ENCODE measurements around the gene TSR3. TPM values are rescaled to one million over a fixed set of nuclear protein-coding genes. Genes with fewer than 3 reads are reported as not detected.

TSR3 gene
- polyA plus RNA-seq, 1 of the 3 experiments (the other 2 are of a cell fraction) = 87.3 TPM

DNA sequence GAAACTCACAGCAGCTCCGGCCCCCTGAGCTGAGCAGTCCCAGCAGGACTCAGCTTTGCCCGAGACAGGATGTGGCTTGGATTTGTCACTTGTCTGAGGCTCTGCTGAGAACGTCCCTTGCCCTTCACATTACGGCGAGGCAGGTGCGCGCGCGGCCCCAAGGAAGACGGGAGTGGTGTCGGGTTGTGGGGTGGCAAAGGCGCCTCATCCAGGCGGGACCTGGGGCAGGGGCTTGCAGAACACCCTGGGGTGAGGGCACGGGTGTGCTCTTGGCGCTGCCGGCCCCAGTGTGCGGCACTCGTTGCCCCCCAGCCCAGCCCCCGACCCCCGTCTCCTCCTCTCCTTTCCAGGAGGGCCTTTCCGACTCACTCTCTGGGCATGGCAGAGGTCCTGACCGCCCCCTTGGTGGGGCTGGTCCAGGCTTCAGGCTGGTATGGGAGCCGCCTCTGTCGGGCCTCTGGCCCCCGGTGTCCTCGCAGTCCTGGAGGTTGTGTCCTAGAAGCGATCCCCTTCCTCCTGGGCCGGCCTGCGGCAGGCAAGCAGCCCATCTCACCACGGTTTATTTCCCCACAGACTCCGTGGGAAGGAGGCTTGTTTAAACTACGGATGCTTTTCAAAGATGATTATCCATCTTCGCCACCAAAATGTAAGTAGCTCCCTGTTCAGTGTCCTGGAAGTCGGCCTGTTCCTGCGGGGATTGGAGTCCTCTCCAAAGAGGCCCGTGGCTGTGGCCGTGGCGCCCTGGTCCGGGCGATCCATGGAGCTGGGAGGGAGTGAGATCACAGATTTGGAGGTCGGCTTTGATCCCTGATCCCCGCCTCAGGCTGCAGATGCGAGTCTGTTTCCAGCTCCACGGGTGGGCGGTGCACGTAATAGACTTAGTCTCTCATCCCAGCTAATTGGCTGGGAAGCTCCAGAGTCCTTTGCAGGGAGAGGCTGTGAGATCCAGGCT is 36.3 kb downstream of the TSR3 start:
- H3K4me2 ChIP-seq = no peak overlapping the region
- ChIA-PET POLR2A (no interaction called here), CTCF (interaction anchor here (0.6 to 1.2 kb wide), 3 partner anchors 16 to 23 kb away, joined by 3 to 5 read pairs (median 4); no protein-coding TSS in a partner anchor)
- peaks cover 96% of the 10 kb centered on the region for H4K20me1 ChIP-seq (ENCODE audit: insufficient read depth)
- peaks cover 27 to 77% of the 10 kb centered on the region in 2 experiments for H3K36me3 ChIP-seq (replicated peaks in 1 of 2; ENCODE audit: control insufficient read depth in 1 of 2, insufficient read depth in 2 of 2, low read length in 1 of 2)
- H3K79me2 ChIP-seq (ENCODE audit: insufficient read depth) = peaks cover 90% of the 10 kb centered on the region
- no peaks in the 10 kb centered on the region for H3K27me3 ChIP-seq (ENCODE audit: insufficient read depth)
- no peak overlapping the region for H3K27ac ChIP-seq (ENCODE audit: low read depth in 2 of 2, low read length in 1 of 2)
- H3K9me2 ChIP-seq = no peaks in the 10 kb centered on the region
- no peaks in the 10 kb centered on the region for H3F3A ChIP-seq (replicated peaks; ENCODE audit: insufficient read depth)
- no peak for DNase-seq
- no peak overlapping the region for H3K4me3 ChIP-seq (ENCODE audit: low read depth in 2 of 2, low read length in 1 of 2)
- H3K9ac ChIP-seq = no peak overlapping the region
- H2AFZ ChIP-seq (ENCODE audit: low read depth) = no peak overlapping the region
- 91% methylated on average over 30 of the region's 46 CpGs for WGBS (ENCODE audit: low lambda C conversion rate)
- H3K9me3 ChIP-seq = no peaks in the 10 kb centered on the region
- H3K4me1 ChIP-seq (ENCODE audit: control insufficient read depth in 1 of 2, insufficient read depth in 2 of 2, low read depth in 1 of 2, low read length in 1 of 2) = peaks cover 10 to 25% of the 10 kb centered on the region in 2 experiments; a peak in 2 of 4 replicates
- TF ChIP-seq GATA2 (CRISPR knock-in tag; IDR thresholded peaks at IDR 0.05) (no peak), CTCF (IDR thresholded peaks at IDR 0.05) (no peak), MAX (IDR thresholded peaks at IDR 0.05; ENCODE audit: low read depth) (no peak), SIN3A (IDR thresholded peaks at IDR 0.05; ENCODE audit: borderline replicate concordance, low read depth, low read length) (no peak), RAD21 (IDR thresholded peaks at IDR 0.05; ENCODE audit: low read length) (no peak), TEAD4 (IDR thresholded peaks at IDR 0.05; ENCODE audit: borderline replicate concordance, insufficient read depth) (no peak), RCOR1 (IDR thresholded peaks at IDR 0.05; ENCODE audit: low read length) (no peak), ELF1 (IDR thresholded peaks at IDR 0.05) (no peak), FOXJ3 (CRISPR knock-in tag; IDR thresholded peaks at IDR 0.05) (no peak)

GRCh38 chr16:1314399-1315068 is 37.1 kb downstream of the TSR3 start:
- 97% methylated on average over 7 of the region's 28 CpGs for WGBS (ENCODE audit: low lambda C conversion rate)
- Histone ChIP-seq H3K9me2 (no peaks in the 10 kb centered on the region), H3F3A (replicated peaks; ENCODE audit: insufficient read depth) (no peaks in the 10 kb centered on the region), H3K9ac (no peak overlapping the region), H4K20me1 (ENCODE audit: insufficient read depth) (peaks cover 96% of the 10 kb centered on the region), H3K4me3 (ENCODE audit: low read depth in 2 of 2, low read length in 1 of 2) (no peak overlapping the region), H3K27ac (ENCODE audit: low read depth in 2 of 2, low read length in 1 of 2) (no peak overlapping the region), H3K27me3 (ENCODE audit: insufficient read depth) (no peaks in the 10 kb centered on the region), H3K79me2 (ENCODE audit: insufficient read depth) (peaks cover 95% of the 10 kb centered on the region), H3K4me1 (ENCODE audit: control insufficient read depth in 1 of 2, insufficient read depth in 2 of 2, low read depth in 1 of 2, low read length in 1 of 2) (peaks cover 10 to 25% of the 10 kb centered on the region in 2 experiments; a peak in 2 of 4 replicates), H3K4me2 (no peak overlapping the region), H3K9me3 (no peaks in the 10 kb centered on the region), H3K36me3 (replicated peaks in 1 of 2; ENCODE audit: control insufficient read depth in 1 of 2, insufficient read depth in 2 of 2, low read length in 1 of 2) (peaks cover 25 to 69% of the 10 kb centered on the region in 2 experiments), H2AFZ (ENCODE audit: low read depth) (no peak overlapping the region)
- TF ChIP-seq MEF2A (IDR thresholded peaks at IDR 0.05; ENCODE audit: borderline replicate concordance, low read depth) (no peak), POLR2AphosphoS5 (IDR thresholded peaks at IDR 0.05; ENCODE audit: low read depth, low read length) (no peak), MAX (IDR thresholded peaks at IDR 0.05; ENCODE audit: low read depth) (no peak), SMC3 (IDR thresholded peaks at IDR 0.05; ENCODE audit: low read depth, low read length) (no peak), TEAD4 (IDR thresholded peaks at IDR 0.05; ENCODE audit: borderline replicate concordance, insufficient read depth) (no peak), ELF1 (IDR thresholded peaks at IDR 0.05) (no peak)
- TF ChIP-seq, protein P1, sequence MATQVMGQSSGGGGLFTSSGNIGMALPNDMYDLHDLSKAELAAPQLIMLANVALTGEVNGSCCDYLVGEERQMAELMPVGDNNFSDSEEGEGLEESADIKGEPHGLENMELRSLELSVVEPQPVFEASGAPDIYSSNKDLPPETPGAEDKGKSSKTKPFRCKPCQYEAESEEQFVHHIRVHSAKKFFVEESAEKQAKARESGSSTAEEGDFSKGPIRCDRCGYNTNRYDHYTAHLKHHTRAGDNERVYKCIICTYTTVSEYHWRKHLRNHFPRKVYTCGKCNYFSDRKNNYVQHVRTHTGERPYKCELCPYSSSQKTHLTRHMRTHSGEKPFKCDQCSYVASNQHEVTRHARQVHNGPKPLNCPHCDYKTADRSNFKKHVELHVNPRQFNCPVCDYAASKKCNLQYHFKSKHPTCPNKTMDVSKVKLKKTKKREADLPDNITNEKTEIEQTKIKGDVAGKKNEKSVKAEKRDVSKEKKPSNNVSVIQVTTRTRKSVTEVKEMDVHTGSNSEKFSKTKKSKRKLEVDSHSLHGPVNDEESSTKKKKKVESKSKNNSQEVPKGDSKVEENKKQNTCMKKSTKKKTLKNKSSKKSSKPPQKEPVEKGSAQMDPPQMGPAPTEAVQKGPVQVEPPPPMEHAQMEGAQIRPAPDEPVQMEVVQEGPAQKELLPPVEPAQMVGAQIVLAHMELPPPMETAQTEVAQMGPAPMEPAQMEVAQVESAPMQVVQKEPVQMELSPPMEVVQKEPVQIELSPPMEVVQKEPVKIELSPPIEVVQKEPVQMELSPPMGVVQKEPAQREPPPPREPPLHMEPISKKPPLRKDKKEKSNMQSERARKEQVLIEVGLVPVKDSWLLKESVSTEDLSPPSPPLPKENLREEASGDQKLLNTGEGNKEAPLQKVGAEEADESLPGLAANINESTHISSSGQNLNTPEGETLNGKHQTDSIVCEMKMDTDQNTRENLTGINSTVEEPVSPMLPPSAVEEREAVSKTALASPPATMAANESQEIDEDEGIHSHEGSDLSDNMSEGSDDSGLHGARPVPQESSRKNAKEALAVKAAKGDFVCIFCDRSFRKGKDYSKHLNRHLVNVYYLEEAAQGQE (IDR thresholded peaks at IDR 0.05; ENCODE audit: low read depth, low read length) = no peak
- ChIA-PET CTCF (interaction anchor here (0.6 kb wide), 1 partner anchor 17 kb away, joined by 3 read pairs; no protein-coding TSS in a partner anchor), POLR2A (interaction anchor here (1.4 kb wide), 1 partner anchor 18 kb away, joined by 4 read pairs; no protein-coding TSS in a partner anchor)
- no peak for DNase-seq

Measured in SK-N-SH (cell line).